ENCODE measurements around the gene TPRG1L.

GRCh38 chr1:3628445-3628844 is 3.6 kb downstream of the TPRG1L start:
- no peak for TF ChIP-seq EZH2 (IDR thresholded peaks at IDR 0.05; ENCODE audit: low read length, unreplicated experiment)
- TF ChIP-seq CTCF (conservative IDR thresholded peaks at IDR 0.05; ENCODE audit: low read depth, low read length) = no peak
- TF ChIP-seq EZH2phosphoT487 (IDR thresholded peaks at IDR 0.05; ENCODE audit: borderline replicate concordance, low read length) = no peak
